ENCODE data around the gene AGBL4.

The AGBL4 gene

DNA sequence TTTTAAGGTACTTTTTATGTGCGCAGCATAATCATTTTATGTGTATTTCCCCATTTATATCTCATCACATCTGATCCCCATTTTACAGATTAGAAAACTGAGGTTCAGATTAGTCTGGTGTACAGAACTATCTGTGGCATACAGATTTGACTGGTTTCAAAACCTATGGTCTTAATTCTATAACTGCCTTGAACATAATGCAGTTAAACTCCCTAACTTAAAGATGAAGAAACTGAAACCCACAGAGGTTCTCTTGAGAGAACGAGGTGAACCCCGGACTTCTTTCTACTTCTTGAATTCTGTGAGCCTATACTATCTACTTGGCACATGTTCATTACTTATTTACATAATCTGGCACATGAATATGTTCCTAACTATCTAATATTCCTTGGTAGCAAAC is 479.1 kb downstream of the AGBL4 start:
- DNase-seq (ENCODE audit: low read depth): no peak
- TF ChIP-seq, protein P1, sequence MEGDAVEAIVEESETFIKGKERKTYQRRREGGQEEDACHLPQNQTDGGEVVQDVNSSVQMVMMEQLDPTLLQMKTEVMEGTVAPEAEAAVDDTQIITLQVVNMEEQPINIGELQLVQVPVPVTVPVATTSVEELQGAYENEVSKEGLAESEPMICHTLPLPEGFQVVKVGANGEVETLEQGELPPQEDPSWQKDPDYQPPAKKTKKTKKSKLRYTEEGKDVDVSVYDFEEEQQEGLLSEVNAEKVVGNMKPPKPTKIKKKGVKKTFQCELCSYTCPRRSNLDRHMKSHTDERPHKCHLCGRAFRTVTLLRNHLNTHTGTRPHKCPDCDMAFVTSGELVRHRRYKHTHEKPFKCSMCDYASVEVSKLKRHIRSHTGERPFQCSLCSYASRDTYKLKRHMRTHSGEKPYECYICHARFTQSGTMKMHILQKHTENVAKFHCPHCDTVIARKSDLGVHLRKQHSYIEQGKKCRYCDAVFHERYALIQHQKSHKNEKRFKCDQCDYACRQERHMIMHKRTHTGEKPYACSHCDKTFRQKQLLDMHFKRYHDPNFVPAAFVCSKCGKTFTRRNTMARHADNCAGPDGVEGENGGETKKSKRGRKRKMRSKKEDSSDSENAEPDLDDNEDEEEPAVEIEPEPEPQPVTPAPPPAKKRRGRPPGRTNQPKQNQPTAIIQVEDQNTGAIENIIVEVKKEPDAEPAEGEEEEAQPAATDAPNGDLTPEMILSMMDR (IDR thresholded peaks at IDR 0.05; ENCODE audit: insufficient read depth, low read depth, low read length, missing control alignments): no peak
- H3K4me3 ChIP-seq (ENCODE audit: low read length): no peak overlapping the region

DNA sequence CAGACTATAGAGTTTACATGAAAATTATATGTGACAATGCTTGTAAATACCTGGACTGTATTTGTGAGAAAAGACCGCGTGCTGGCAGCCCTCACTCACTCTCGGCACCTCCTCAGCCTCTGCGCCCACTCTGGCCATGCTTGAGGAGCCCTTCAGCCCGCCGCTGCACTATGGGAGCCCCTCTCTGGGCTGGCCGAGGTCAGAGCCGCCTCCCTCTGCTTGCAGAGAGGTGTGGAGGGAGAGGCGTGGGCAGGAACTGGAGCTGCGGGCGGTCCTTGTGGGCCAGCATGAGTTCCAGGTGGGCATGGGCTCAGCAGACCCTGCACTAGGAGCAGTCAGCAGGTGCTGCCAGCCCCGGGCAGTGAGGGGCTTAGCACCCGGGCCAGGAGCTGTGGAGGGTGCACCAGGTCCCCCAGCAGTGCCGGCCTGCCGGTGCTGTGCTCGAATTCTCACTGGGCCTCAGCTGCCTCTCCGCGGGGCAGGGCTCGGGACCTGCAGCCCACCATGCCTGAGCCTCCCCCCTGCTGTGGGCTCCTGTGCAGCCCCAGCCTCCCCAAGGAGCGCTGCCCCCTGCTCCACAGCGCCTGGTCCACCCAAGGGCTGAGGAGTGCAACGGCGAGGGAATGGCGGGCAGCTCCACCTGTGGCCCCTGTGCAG is 482.5 kb downstream of the AGBL4 start:
- H3K4me3 ChIP-seq (ENCODE audit: low read length): no peak overlapping the region
- TF ChIP-seq, protein P1 (IDR thresholded peaks at IDR 0.05; ENCODE audit: insufficient read depth, low read depth, low read length, missing control alignments): no peak

DNA sequence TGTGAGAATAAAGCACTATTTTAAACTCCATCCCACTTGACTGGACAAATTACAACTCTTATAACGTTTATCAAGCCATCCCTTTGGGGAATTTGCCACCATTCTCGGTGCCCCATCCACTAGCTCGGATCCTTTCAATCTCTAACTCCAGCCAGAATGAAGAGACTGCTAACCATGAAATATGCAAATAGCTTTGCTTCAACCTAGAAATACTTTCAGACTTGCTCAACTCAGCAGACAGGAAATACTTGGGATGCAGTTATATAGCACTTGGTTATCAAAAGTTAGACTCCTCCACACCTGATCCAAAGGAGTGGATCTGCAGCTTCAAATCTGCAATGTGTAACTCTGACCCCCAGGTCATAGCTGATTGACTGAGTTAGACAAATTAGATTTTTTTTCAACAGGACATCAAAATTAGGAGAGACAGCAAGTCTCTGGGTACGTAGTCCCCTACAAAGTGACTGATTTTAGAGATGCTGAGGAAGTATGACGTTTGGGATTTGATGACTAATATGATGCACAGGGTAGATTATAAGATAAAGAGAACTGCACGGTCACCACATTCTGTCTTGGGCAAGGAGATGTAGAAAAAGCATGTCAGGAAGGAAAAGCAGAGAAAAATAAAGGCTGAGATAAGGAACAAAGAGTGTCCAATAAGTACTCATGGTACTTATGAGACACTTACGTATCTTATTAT is 496.0 kb downstream of the AGBL4 start:
- no peak for DNase-seq (ENCODE audit: low read depth)
- no peak overlapping the region for H3K4me3 ChIP-seq (ENCODE audit: low read length)
- TF ChIP-seq, protein P1 (IDR thresholded peaks at IDR 0.05; ENCODE audit: insufficient read depth, low read depth, low read length, missing control alignments): no peak

More for the DNA sequence above, 482.5 kb downstream of the AGBL4 start:
- DNase-seq (ENCODE audit: low read depth): no peak

DNA sequence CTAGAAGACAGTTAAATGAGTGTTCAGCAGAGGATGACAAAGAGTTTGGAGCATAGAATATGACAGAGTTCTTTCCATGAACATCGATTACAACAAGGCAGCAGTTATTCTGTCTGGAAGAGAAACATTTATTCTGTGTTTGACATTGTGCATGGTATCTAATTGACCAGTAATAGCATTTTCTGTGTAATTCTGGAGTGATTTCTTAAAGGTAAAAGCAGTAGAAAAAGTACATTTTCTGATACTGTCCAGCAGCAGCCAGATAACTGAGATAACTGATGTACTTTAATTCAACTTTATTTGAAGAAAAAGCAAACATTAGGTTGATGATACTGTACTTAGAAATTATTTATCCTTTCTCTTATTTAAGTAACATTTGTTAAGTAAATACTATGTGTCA is 497.1 kb downstream of the AGBL4 start:
- TF ChIP-seq, protein P1 (IDR thresholded peaks at IDR 0.05; ENCODE audit: insufficient read depth, low read depth, low read length, missing control alignments): no peak
- DNase-seq (ENCODE audit: low read depth): no peak
- no peak overlapping the region for H3K4me3 ChIP-seq (ENCODE audit: low read length)

DNA sequence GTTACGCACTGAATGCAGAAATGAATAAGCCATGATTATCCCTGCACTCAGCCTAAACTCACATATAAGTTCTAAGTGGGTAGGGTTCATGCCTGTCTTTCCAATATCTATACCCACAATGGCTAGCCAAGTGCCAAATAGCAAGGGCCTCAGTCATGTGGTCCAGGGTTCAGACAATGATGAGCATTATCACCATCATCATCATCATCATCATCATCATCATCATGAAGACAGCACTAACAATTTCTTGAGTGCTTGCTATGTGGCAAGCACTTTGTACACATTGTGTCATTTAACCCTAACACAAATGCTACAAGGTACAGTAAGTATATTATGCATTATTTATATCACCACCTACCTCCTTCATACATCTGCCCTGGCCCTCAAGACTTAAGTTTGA is 500.0 kb downstream of the AGBL4 start:
- TF ChIP-seq, protein P1 (IDR thresholded peaks at IDR 0.05; ENCODE audit: insufficient read depth, low read depth, low read length, missing control alignments): no peak
- no peak overlapping the region for H3K4me3 ChIP-seq (ENCODE audit: low read length)
- DNase-seq (ENCODE audit: low read depth): no peak

DNA sequence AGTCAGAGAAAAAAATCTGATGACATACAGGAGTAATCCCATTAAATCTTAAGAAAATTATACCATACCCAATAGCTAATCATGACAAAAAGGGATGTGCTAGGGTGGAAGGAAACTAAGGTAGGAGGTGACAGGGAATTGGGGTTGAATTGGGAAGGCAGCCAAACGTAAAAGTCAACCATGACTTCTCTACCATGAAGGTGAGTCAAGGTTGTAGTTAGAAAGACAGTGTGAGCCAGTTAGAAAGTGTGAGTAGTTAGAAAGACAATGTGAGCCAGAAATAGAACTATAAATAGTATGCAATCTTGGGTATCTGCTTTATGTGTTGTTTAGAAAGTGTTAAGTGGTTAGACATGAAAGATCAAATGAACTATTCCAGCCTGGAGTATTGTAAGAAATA is 556.8 kb downstream of the AGBL4 start:
- no peak for DNase-seq (ENCODE audit: low read depth)
- TF ChIP-seq, protein P1 (IDR thresholded peaks at IDR 0.05; ENCODE audit: insufficient read depth, low read depth, low read length, missing control alignments): no peak
- no peak overlapping the region for H3K4me3 ChIP-seq (ENCODE audit: low read length)
